GM19452 (cell line): ENCODE results near the gene TBC1D2.
A peak's percentile ranks its signal among the peaks of the same experiment; 100 is the strongest.

ENCODE experiments used
- ATAC-seq: cut with Tn5 transposase; IDR thresholded peaks from one replicate; pipeline ENCODE4 v1.9.1; 2021; ENCODE audit not compliant: unreplicated experiment

Gene TBC1D2

DNA sequence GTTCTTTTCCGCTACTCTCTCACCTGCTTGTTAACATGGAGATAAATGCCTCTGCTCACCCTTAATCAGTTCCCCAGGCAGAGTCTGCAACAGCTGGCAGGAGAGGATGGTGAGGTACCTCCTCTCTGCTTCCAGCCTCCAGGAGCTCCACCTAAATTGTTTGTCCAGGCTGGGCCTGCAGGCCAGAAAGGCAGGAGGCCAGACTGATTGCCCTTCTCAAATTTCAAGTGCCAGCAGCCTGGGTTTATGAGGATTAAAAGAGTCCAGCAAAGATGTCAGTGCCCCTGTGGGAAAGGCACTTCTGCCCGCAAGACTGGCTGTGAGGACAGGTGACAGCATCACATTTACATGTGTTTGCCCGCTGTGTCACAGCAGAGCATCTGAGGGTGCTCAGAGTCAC lies 82.8 kb downstream of the TBC1D2 start:
- ATAC-seq: no peak

DNA sequence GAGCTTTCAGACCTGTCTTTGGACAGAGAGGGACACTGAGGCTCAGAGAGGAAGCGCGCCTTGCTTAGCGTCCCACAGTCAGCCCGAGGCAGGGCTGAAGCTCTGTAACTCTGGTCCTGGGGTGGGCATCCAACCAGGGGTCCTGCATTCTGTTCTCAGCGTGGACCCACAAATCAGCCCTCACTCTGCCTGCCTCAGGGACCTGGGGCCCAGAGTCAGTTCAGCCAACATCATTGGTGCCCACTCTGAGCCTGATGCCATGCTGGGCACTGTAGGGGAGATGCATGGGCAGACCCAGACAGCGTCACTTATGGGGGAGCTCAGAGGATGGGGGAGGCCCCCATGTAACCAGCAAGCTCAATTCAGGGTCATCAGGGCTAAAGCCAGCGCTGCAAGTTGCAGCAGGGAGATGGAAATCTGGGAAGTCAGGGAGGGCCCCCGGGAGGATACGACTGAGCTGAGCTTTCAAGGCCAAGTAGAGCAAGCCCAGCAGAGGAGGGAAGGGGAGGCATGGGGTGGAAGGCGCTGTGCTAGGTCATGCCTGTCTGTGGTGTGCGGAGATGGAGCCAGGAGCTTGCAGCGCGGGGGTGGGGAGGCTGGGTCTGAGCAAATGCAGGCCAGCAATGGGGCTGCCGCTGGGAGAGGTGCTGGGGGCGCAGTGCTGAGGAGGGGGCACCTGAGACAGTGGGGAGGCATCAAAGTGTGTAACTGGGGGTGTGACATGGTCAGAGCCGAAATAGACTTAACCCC lies 84.1 kb downstream of the TBC1D2 start:
- no peak for ATAC-seq

DNA sequence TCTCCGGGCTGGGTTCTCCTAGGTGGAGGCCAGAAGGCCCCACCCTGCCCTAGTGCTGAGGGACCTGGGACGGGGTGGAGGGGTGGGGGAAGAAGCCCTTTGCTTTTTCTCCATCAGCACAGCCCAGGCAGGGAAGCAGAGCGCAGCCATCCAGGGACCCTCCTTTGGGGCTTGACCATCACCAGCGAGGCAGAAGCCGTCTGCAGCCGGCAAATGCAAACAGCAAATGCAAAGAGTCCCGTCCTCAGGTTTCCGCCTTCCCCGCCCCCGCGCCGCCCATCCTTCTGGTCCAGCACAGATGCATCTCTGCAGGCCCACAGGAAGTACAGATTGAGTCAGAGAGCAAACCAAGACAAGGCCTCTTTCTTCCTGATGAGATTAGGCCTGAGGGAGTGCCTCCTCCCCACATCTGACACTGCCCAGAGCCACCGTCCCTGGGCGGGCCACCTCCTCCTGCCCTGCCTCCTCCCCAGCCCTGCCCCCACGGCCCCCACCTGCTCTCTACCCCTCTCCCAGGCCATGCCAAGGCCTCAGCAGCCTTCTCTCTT lies 86.4 kb downstream of the TBC1D2 start:
- ATAC-seq: peak; percentile 92

DNA sequence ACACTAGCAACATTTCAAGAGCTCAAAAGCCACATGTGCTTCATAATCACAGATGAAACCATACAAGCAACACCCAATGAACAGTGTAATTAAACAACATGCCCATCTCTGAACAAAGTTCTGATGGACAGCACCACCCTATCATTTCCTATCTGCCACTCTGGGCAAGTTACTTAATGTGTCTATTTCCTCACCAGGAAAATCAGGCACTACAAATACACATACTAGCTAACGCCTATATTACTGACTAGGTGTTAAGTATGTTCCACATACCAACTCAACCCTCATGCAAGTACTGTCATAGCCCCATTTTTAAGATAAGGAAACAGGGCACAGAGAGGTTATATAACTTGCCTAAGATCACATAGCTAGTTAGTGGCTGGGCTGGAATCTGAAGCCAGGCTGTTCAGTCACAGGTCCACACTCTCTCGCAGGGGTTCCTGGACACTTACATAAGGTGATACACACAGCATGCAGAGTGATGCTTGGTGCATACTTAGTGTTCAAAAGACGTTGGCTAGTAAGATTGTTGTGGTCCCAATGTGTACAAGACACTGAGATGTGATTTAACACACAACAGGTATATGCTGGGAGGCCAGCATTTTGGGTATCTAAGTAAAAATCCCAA lies 87.2 kb downstream of the TBC1D2 start:
- ATAC-seq: no peak

DNA sequence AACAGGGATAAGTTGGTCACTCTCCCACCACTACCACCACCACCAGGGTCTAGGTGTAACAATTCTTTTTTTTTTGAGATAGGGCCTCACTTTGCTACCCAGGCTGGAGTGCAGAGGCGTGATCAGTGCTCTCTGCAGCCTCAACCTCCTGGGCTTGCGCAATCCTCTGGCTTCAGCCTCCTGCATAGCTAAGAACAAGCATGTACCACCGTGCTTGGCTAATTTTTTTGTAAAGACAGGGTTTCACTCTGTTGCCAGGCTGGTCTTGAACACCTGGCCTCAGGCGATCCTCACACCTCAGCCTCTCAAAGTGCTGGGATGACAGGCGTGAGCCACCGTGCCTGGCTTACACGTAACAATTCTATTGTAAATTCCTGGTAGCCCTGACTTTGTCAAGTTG lies 90.5 kb downstream of the TBC1D2 start:
- ATAC-seq: no peak

- ATAC-seq: no peak
Observed at GRCh38 chr9:98162613-98163012, 92.8 kb downstream of the TBC1D2 start.

- no peak for ATAC-seq
Observed at GRCh38 chr9:98161851-98162250, 93.6 kb downstream of the TBC1D2 start.

DNA sequence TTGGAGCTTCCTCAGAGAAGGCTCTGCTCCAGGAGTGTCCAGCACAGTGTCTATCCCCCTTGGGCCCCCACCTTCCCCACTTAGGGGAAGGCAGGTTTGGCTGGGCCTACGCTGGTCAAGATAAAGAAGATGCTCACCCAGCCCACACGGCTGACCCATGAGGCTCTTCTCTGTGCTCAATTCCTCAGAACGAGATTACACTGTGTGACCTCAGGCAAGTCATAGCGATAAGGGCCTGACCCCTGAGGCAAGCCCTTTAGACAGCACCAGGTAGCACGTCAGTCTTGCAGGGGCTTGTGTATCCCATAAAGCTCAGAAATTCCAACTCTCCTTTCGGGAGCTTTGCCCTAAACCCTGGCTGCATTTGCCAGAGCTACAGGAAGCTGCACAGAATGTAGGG lies 95.7 kb downstream of the TBC1D2 start:
- ATAC-seq: no peak

- ATAC-seq: no peak
Observed at GRCh38 chr9:98159301-98159700, 96.1 kb downstream of the TBC1D2 start.

- ATAC-seq: no peak
Observed at GRCh38 chr9:98158071-98158831, 97.2 kb downstream of the TBC1D2 start.

DNA sequence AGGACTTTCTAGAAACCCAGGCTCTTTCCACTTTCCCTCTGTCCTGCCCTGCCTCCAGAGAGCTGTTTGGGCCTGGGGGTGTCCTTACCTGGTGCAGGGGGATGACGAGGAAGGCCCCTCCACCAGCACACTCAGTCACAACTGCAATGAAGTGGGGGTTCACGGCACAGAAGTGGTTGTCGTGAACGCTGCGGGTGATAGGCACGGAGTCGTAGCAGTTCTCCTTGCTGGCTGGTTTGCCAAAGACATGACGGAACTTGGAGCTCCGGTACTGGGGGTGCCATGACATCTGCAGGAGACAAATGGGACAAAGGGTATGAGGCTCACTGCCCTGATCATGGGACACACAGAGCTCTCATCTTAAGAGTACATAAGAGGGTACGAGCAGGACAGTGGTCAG lies 98.1 kb downstream of the TBC1D2 start:
- no peak for ATAC-seq

GRCh38 chr9:98154678-98155077 lies 100.8 kb downstream of the TBC1D2 start:
- no peak for ATAC-seq

DNA sequence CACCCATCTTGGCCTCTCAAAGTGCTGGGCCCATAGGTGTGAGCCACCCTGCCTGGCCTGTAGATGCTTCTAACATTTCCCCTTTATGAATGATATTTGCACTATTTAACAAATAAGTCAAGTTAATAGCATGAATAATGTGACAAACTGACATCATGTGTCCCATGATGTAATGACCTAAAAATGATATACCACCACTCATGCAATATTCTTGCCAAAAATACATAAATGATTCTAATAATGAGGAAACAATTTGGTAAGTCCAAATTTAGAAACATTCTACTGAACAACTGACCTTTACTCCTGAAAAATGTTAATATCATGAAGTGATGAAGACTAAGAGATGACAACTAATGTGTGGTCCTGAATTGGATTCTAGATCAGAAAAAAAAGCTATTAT lies 102.9 kb downstream of the TBC1D2 start:
- no peak for ATAC-seq

- no peak for ATAC-seq
Observed at GRCh38 chr9:98150721-98151120, 104.7 kb downstream of the TBC1D2 start.

GRCh38 chr9:98150164-98150563 lies 105.3 kb downstream of the TBC1D2 start:
- no peak for ATAC-seq

GRCh38 chr9:98149422-98149821 lies 106.0 kb downstream of the TBC1D2 start:
- no peak for ATAC-seq
